ENCODE data around the gene NPIPB8. TPM values are rescaled to one million over a fixed set of nuclear protein-coding genes. Genes with fewer than 3 reads are reported as not detected.

The NPIPB8 gene
- total and polyA plus RNA-seq, 2 experiments from 2014 or later = 0.14 TPM; not detected in 1

GRCh38 chr16:28609631-28610594 is 28.0 kb upstream of the NPIPB8 start, which contains the start of gene SULT1A1 (continued):
- TF ChIP-seq CTCF (conservative IDR thresholded peaks at IDR 0.05; ENCODE audit: low read depth in 2 of 2) (no peak), POLR2AphosphoS5 (IDR thresholded peaks at IDR 0.05; ENCODE audit: low read depth) (no peak), CREB1 (CRISPR knock-in tag; IDR thresholded peaks at IDR 0.05; ENCODE audit: low read depth) (no peak), EZH2 (IDR thresholded peaks at IDR 0.05; ENCODE audit: low read depth, unreplicated experiment) (no peak), ETS1 (IDR thresholded peaks at IDR 0.05) (no peak)

- peaks cover 15% of the 10 kb centered on the region; the same call in 2 of the 3 replicates for H3K4me1 Mint-ChIP-seq
- H3K9me2 ChIP-seq (ENCODE audit: insufficient read depth) = no peaks in the 10 kb centered on the region
- H2AFZ ChIP-seq = no peak overlapping the region
- no peaks in the 10 kb centered on the region for H3K27me3 ChIP-seq (ENCODE audit: insufficient read depth)
- no peak overlapping the region for H3K4me2 ChIP-seq
- H3K36me3 ChIP-seq (ENCODE audit: insufficient read depth) = no peaks in the 10 kb centered on the region
- DNase-seq (ENCODE audit: low spot score) = peak; percentile 56
- no peaks in the 10 kb centered on the region for H3K79me2 ChIP-seq (replicated peaks; ENCODE audit: insufficient read depth)
- no peaks in the 10 kb centered on the region for H4K20me1 ChIP-seq (replicated peaks; ENCODE audit: insufficient read depth)
- H3K4me1 ChIP-seq (ENCODE audit: insufficient read depth) = no peaks in the 10 kb centered on the region; the same call in 1 of the 2 replicates
- no peak overlapping the region for H3K4me3 Mint-ChIP-seq
- H3K27me3 Mint-ChIP-seq (ENCODE audit: insufficient read depth, low read depth, poor library complexity) = peaks cover 7% of the 10 kb centered on the region
- H3K4me3 ChIP-seq = no peak overlapping the region
- H3K9me3 Mint-ChIP-seq = no peaks in the 10 kb centered on the region
- no peak overlapping the region for H3K27ac Mint-ChIP-seq
- H3K36me3 Mint-ChIP-seq (ENCODE audit: low read depth) = no peaks in the 10 kb centered on the region
- no peak for TF ChIP-seq STAT1 (IDR thresholded peaks at IDR 0.05; ENCODE audit: unreplicated experiment)
- TF ChIP-seq ZNF462 (CRISPR knock-in tag; IDR thresholded peaks at IDR 0.05) = no peak
- TF ChIP-seq CREB1 (CRISPR knock-in tag; IDR thresholded peaks at IDR 0.05; ENCODE audit: low read depth) = no peak
- TF ChIP-seq ZNF114 (CRISPR knock-in tag; IDR thresholded peaks at IDR 0.05) = no peak
- ATAC-seq = peak; percentile 29
- no peak overlapping the region for H3K27ac ChIP-seq (ENCODE audit: low read depth)
- H3F3A ChIP-seq (replicated peaks; ENCODE audit: low read depth) = no peaks in the 10 kb centered on the region
Observed at GRCh38 chr16:28610595-28611191, 27.2 kb upstream of the NPIPB8 start.
